Measurements from ENCODE around the gene RNF135. TPM values are rescaled to one million over a fixed set of nuclear protein-coding genes. Genes with fewer than 3 reads are reported as not detected.

Gene RNF135
- total and polyA plus RNA-seq, 2 of the 4 experiments (the other 2 are of a cell fraction): 5.9 to 9.0 TPM

DNA sequence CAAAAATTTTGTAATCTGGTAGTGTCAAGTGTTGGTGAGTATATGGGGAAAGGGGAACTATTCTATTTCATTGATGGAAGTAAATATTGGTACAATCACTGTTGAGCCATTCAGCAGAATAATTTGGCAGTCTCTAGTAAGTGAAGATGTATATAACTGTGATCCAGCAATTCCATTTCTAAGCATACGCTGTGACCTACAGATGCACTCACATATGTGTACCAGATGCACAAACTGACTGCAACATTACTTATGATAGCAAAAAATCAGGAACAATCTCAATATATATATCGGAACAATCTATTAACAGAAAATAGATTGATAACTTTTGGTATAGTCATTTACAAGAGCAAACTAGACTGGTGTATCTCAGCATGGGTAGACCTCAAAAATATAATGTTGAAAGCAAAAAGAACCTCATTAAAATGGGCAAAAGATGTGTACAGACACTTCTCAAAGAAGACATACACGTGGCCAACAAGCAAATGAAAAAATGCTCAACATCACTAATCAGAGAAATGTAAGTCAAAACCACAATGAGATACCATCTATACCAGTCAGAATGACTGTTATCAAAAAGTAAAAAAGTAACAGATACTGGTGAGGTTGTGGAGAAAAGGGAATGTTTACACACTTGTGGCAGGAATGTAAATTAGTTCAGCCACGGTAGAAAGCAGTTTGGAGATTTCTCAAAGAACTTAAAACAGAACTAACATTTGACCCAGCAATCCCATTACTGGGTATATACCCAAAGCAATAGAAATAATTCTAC is 28.3 kb upstream of the RNF135 start:
- no peaks in the 10 kb centered on the region; the same call in 1 of the 2 replicates for H3K27me3 ChIP-seq (ENCODE audit: control insufficient read depth, insufficient read depth, low read length)
- H4K8ac ChIP-seq (ENCODE audit: low read depth in 2 of 2, low read length in 2 of 2): no peak overlapping the region
- no peak overlapping the region for H2AFZ ChIP-seq (replicated peaks; ENCODE audit: low read length, poor library complexity)
- no TSS peak for BruUV-seq (replicated peaks)
- H2BK120ac ChIP-seq (ENCODE audit: low read depth, low read length): no peak overlapping the region
- H3K18ac ChIP-seq (ENCODE audit: low read depth, low read length): no peak overlapping the region
- H3K4me1 ChIP-seq (ENCODE audit: control insufficient read depth, insufficient read depth, low read length): no peaks in the 10 kb centered on the region; the same call in 1 of the 2 replicates
- WGBS, 2 experiments (ENCODE audit: extremely low coverage in 2 of 2, insufficient read length in 1 of 2): no CpG with 5 or more reads among the region's 4 CpGs
- no peak overlapping the region for H2AK9ac ChIP-seq (replicated peaks; ENCODE audit: low read depth, low read length, poor library complexity)
- H3K23ac ChIP-seq (ENCODE audit: low read depth, low read length): no peak overlapping the region
- no peak overlapping the region for H3K4me3 ChIP-seq (ENCODE audit: insufficient read depth, low read depth, low read length)
- intact Hi-C loops (cut with micrococcal nuclease): no loop called here
- H3K9me1 ChIP-seq (ENCODE audit: insufficient read depth, low read length): 0 out of 2 replicates have a peak, but pooled peaks cover 3% of the 10 kb centered on the region
- in situ Hi-C loops (cut with MboI; ENCODE audit: low sequenced_read_pairs): no loop called here
- H3K27ac ChIP-seq (ENCODE audit: insufficient read depth, low read length): no peak overlapping the region
- no peak overlapping the region for H2BK15ac ChIP-seq (ENCODE audit: low read depth, low read length)
- no peak overlapping the region for H3K14ac ChIP-seq (replicated peaks; ENCODE audit: low read depth, low read length)
- H4K5ac ChIP-seq (ENCODE audit: low read depth, low read length): no peak overlapping the region
- no peak overlapping the region for H2BK5ac ChIP-seq (ENCODE audit: low read depth, low read length, poor library complexity, severe bottlenecking)
- no peaks in the 10 kb centered on the region for H3K9me3 ChIP-seq (ENCODE audit: control insufficient read depth, insufficient read depth, low read length)
- dilution Hi-C loops (cut with HindIII; ENCODE audit: low sequenced_read_pairs, unreplicated experiment): no loop called here
- ChIA-PET CTCF (no interaction called here), POLR2A (ENCODE audit: unreplicated experiment) (no interaction called here)
- H3K56ac ChIP-seq (ENCODE audit: extremely low read depth, insufficient read depth, low read length): no peak overlapping the region
- peak; percentile 93 for ATAC-seq (ENCODE audit: low read depth)
- H3K9ac ChIP-seq (ENCODE audit: low read depth, low read length): no peak overlapping the region
- no peaks in the 10 kb centered on the region for H3K36me3 ChIP-seq (ENCODE audit: control insufficient read depth, insufficient read depth, low read length)
- H2BK20ac ChIP-seq (ENCODE audit: low read depth, low read length): no peak overlapping the region
- H3K79me1 ChIP-seq (ENCODE audit: low read depth in 1 of 2, low read length in 2 of 2): no peaks in the 10 kb centered on the region
- no peak overlapping the region for H2AK5ac ChIP-seq (ENCODE audit: low read depth, low read length)
- TF ChIP-seq CEBPB (IDR thresholded peaks at IDR 0.05; ENCODE audit: low read depth, low read length) (no peak), NFE2L2 (IDR thresholded peaks at IDR 0.05; ENCODE audit: low read depth, low read length) (no peak; the same call in 1 of the 2 replicates)
- TF ChIP-seq, protein P1, sequence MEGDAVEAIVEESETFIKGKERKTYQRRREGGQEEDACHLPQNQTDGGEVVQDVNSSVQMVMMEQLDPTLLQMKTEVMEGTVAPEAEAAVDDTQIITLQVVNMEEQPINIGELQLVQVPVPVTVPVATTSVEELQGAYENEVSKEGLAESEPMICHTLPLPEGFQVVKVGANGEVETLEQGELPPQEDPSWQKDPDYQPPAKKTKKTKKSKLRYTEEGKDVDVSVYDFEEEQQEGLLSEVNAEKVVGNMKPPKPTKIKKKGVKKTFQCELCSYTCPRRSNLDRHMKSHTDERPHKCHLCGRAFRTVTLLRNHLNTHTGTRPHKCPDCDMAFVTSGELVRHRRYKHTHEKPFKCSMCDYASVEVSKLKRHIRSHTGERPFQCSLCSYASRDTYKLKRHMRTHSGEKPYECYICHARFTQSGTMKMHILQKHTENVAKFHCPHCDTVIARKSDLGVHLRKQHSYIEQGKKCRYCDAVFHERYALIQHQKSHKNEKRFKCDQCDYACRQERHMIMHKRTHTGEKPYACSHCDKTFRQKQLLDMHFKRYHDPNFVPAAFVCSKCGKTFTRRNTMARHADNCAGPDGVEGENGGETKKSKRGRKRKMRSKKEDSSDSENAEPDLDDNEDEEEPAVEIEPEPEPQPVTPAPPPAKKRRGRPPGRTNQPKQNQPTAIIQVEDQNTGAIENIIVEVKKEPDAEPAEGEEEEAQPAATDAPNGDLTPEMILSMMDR (conservative IDR thresholded peaks at IDR 0.05; ENCODE audit: low read depth, low read length): peak; percentile 36
- peak; percentile 62 for DNase-seq
- no peak overlapping the region for H4K91ac ChIP-seq (ENCODE audit: insufficient read depth, low read depth, low read length)
- no peaks in the 10 kb centered on the region for H4K20me1 ChIP-seq (ENCODE audit: insufficient read depth, low read length)
- H3K4ac ChIP-seq (ENCODE audit: low read depth, low read length): no peak overlapping the region
- peak overlapping the region; percentile 36; the same call in 1 of the 2 replicates for H3K4me2 ChIP-seq (ENCODE audit: low read depth, low read length)

Data from IMR-90 (cell line).